Measurements from ENCODE around the gene RPUSD4. TPM values are rescaled to one million over a fixed set of nuclear protein-coding genes. Genes with fewer than 3 reads are reported as not detected.

RPUSD4 gene
- polyA plus RNA-seq, 1 of the 3 experiments (the other 2 are of a cell fraction), result 18.0 TPM

DNA sequence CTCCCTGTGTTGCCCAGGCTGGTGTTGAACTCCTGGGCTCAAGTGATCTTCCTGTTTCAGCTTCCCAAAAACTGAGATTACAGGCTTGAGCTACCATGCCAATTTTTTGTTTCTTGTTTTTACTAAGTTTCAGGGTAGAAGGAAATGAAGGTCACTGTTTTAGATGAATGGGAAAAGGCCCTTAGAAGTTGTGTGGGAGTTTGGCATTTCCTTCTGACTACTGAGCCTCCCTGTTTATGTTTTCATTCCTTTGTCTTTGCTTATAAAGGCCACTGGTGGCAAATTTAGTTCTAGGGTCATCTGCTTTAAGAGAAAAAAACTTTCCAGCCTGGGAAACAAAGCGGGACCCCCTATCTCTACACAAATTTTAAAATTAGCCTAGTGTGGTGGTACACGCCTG, 35.2 kb upstream of the RPUSD4 start:
- H2AFZ ChIP-seq (ENCODE audit: low read depth), result no peak overlapping the region
- H3K4me2 ChIP-seq, result no peak overlapping the region
- peaks cover 15 to 33% of the 10 kb centered on the region in 2 experiments for H3K36me3 ChIP-seq (replicated peaks in 1 of 2; ENCODE audit: control insufficient read depth in 1 of 2, insufficient read depth in 2 of 2, low read length in 1 of 2)
- no peak overlapping the region for H3K4me3 ChIP-seq (ENCODE audit: low read depth in 2 of 2, low read length in 1 of 2)
- H3K79me2 ChIP-seq (ENCODE audit: insufficient read depth), result no peaks in the 10 kb centered on the region
- no peaks in the 10 kb centered on the region for H4K20me1 ChIP-seq (ENCODE audit: insufficient read depth)
- no peak for DNase-seq
- H3F3A ChIP-seq (replicated peaks; ENCODE audit: insufficient read depth), result no peaks in the 10 kb centered on the region
- H3K27ac ChIP-seq (ENCODE audit: low read depth in 2 of 2, low read length in 1 of 2), result no peak overlapping the region
- H3K4me1 ChIP-seq (ENCODE audit: control insufficient read depth in 1 of 2, insufficient read depth in 2 of 2, low read depth in 1 of 2, low read length in 1 of 2), result no peaks in the 10 kb centered on the region
- WGBS (ENCODE audit: low lambda C conversion rate), result 100% methylated on average over 2 of the region's 2 CpGs
- CTCF ChIA-PET, result interaction anchor here (1.1 kb wide), 1 partner anchor 57 kb away, joined by 3 read pairs; no protein-coding TSS in a partner anchor
- H3K9ac ChIP-seq, result no peak overlapping the region
- POLR2A ChIA-PET, result no interaction called here
- H3K9me3 ChIP-seq, result no peaks in the 10 kb centered on the region
- H3K27me3 ChIP-seq (ENCODE audit: insufficient read depth), result no peaks in the 10 kb centered on the region
- no peak for TF ChIP-seq YY1 (IDR thresholded peaks at IDR 0.05; ENCODE audit: low read depth)
- no peak for TF ChIP-seq JUND (IDR thresholded peaks at IDR 0.05)
- TF ChIP-seq RFX5 (IDR thresholded peaks at IDR 0.05; ENCODE audit: low read length), result no peak
- no peak for TF ChIP-seq RXRA (IDR thresholded peaks at IDR 0.05; ENCODE audit: borderline replicate concordance, low read depth)
- TF ChIP-seq SIN3A (IDR thresholded peaks at IDR 0.05; ENCODE audit: borderline replicate concordance, low read depth, low read length), result no peak
- no peak for TF ChIP-seq FOXM1 (IDR thresholded peaks at IDR 0.05; ENCODE audit: low read depth)
- TF ChIP-seq NRF1 (IDR thresholded peaks at IDR 0.05; ENCODE audit: low read depth, low read length), result no peak
- TF ChIP-seq USF2 (IDR thresholded peaks at IDR 0.05; ENCODE audit: borderline replicate concordance, low read depth, low read length), result no peak
- TF ChIP-seq RAD21 (IDR thresholded peaks at IDR 0.05; ENCODE audit: low read length), result no peak
- no peak for TF ChIP-seq TCF12 (IDR thresholded peaks at IDR 0.05)
- no peak for TF ChIP-seq MAX (IDR thresholded peaks at IDR 0.05; ENCODE audit: low read depth)
- TF ChIP-seq FOSL2 (IDR thresholded peaks at IDR 0.05; ENCODE audit: borderline replicate concordance, low read depth), result no peak
- TF ChIP-seq RCOR1 (IDR thresholded peaks at IDR 0.05; ENCODE audit: low read length), result no peak
- no peak for TF ChIP-seq EP300 (IDR thresholded peaks at IDR 0.05; ENCODE audit: borderline replicate concordance in 1 of 2, low read depth in 1 of 2, low read length in 1 of 2)
- no peak for TF ChIP-seq POLR2AphosphoS5 (IDR thresholded peaks at IDR 0.05; ENCODE audit: low read depth, low read length)
- TF ChIP-seq, protein P1, sequence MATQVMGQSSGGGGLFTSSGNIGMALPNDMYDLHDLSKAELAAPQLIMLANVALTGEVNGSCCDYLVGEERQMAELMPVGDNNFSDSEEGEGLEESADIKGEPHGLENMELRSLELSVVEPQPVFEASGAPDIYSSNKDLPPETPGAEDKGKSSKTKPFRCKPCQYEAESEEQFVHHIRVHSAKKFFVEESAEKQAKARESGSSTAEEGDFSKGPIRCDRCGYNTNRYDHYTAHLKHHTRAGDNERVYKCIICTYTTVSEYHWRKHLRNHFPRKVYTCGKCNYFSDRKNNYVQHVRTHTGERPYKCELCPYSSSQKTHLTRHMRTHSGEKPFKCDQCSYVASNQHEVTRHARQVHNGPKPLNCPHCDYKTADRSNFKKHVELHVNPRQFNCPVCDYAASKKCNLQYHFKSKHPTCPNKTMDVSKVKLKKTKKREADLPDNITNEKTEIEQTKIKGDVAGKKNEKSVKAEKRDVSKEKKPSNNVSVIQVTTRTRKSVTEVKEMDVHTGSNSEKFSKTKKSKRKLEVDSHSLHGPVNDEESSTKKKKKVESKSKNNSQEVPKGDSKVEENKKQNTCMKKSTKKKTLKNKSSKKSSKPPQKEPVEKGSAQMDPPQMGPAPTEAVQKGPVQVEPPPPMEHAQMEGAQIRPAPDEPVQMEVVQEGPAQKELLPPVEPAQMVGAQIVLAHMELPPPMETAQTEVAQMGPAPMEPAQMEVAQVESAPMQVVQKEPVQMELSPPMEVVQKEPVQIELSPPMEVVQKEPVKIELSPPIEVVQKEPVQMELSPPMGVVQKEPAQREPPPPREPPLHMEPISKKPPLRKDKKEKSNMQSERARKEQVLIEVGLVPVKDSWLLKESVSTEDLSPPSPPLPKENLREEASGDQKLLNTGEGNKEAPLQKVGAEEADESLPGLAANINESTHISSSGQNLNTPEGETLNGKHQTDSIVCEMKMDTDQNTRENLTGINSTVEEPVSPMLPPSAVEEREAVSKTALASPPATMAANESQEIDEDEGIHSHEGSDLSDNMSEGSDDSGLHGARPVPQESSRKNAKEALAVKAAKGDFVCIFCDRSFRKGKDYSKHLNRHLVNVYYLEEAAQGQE (IDR thresholded peaks at IDR 0.05; ENCODE audit: low read depth, low read length), result no peak
- no peak for TF ChIP-seq ZBTB33 (IDR thresholded peaks at IDR 0.05; ENCODE audit: borderline replicate concordance, low read depth)
- TF ChIP-seq, protein P2, sequence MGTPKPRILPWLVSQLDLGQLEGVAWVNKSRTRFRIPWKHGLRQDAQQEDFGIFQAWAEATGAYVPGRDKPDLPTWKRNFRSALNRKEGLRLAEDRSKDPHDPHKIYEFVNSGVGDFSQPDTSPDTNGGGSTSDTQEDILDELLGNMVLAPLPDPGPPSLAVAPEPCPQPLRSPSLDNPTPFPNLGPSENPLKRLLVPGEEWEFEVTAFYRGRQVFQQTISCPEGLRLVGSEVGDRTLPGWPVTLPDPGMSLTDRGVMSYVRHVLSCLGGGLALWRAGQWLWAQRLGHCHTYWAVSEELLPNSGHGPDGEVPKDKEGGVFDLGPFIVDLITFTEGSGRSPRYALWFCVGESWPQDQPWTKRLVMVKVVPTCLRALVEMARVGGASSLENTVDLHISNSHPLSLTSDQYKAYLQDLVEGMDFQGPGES (IDR thresholded peaks at IDR 0.05; ENCODE audit: low read depth, low read length), result no peak
- no peak for TF ChIP-seq SMC3 (IDR thresholded peaks at IDR 0.05; ENCODE audit: low read depth, low read length)
- H3K9me2 ChIP-seq, result no peaks in the 10 kb centered on the region

All from SK-N-SH (cell line).